Effector memory CD8-positive, alpha-beta T cell (primary cell): ENCODE data around the gene BAD.

Source experiments
- ATAC-seq: fragments of 150-1000 bp; cut with Tn5 transposase; replicated peaks from 2 replicates; pipeline ENCODE4 v1.10.0; 2021; ENCODE audit warnings: mild to moderate bottlenecking, moderate library complexity
- DNase-seq, 3 experiments: peaks; one replicate each; pipeline ENCODE4 v3.0.0; 2021
- H3K27ac Mint-ChIP-seq, 2 donors: one replicate each; pipeline ENCODE4 v1.8.0; 2022; ENCODE audit warnings: mild to moderate bottlenecking in 2 of 2, mixed read lengths in 2 of 2, moderate library complexity in 2 of 2
- H3K27me3 Mint-ChIP-seq, 2 donors: one replicate each; pipeline ENCODE4 v1.8.0; 2022; ENCODE audit warnings: mixed read lengths in 2 of 2
- H3K36me3 Mint-ChIP-seq: one replicate; pipeline ENCODE4 v1.8.0; 2022; ENCODE audit warnings: mild to moderate bottlenecking, moderate library complexity, mixed read lengths; ENCODE audit not compliant: insufficient read depth
- H3K4me1 Mint-ChIP-seq, 2 donors: one replicate each; pipeline ENCODE4 v1.8.0; 2022; ENCODE audit warnings: low read depth in 2 of 2, mixed read lengths in 2 of 2
- H3K4me3 Mint-ChIP-seq, 2 donors: one replicate each; pipeline ENCODE4 v1.8.0; 2022; ENCODE audit warnings: mild to moderate bottlenecking in 2 of 2, mixed read lengths in 2 of 2, moderate library complexity in 2 of 2
- H3K9me3 Mint-ChIP-seq, 2 donors: one replicate each; pipeline ENCODE4 v1.8.0; 2022; ENCODE audit warnings: mixed read lengths in 2 of 2

The BAD gene

DNA sequence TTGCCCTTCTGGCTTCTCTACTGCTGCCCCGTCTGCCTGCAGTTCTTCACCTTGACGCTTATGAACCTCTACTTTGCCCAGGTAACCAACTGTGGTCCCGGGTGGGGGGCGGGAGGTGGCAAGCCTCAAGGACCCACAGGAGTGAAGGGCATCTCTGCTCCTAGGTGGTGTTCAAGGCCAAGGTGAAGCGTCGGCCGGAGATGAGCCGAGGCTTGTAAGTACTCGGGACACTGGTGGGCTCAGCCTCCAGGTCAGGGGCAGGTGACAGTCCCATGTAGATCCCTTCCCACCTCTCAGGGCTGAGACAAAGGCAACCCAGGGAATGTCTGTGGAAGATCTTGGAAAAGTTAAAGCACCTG, 2.3 kb upstream of the BAD start:
- peaks cover 48% of the 10 kb centered on the region for H3K36me3 Mint-ChIP-seq
- no peaks in the 10 kb centered on the region for H3K9me3 Mint-ChIP-seq
- ATAC-seq (no peak), DNase-seq (no peak)
- peak overlapping the region; percentile 85 to 99 for H3K27ac Mint-ChIP-seq
- peaks cover 14 to 25% of the 10 kb centered on the region in 2 donors for H3K4me1 Mint-ChIP-seq
- peak overlapping the region; percentile 79 to 90 for H3K4me3 Mint-ChIP-seq
- H3K27me3 Mint-ChIP-seq: peaks cover 8 to 12% of the 10 kb centered on the region in 2 donors

DNA sequence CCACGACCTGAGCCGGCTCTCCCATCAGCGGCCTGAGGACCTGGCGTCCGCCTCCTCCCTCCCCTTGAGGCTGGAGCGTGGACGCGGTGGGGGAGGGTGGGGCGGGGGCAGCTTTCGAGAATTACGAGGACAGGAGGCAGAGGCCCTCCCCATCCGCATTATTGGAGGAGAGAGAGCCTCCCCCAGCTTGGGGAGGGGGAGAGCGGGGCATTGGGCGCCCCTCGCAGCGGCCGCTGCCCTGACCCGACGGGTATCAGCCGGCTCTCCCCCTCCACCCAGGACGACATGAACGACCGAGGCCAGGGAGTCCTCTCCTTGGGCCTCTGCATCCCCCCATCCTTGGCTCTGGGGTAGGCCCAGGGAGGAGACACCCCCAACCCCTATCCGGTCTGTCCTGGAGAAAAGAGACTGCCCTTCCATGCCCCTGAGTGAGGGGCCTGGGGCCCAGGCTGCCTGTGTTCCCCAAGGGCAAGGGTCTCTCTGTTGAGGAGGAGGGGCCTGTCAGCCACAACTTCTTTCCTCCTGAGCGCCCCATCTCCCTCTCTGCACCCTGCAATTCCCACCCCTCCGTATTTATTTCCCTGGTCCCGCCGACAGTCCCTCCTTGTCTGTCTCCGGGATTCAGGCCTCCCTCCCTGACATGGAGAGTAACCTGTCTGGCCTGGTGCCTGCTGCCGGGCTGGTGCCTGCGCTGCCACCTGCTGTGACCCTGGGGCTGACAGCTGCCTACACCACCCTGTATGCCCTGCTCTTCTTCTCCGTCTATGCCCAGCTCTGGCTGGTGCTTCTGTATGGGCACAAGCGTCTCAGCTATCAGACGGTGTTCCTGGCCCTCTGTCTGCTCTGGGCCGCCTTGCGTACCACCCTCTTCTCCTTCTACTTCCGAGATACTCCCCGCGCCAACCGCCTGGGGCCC, 1.7 kb upstream of the BAD start:
- no peak for ATAC-seq
- Mint-ChIP-seq H3K4me1 (peaks cover 14 to 26% of the 10 kb centered on the region in 2 donors), H3K27me3 (peaks cover 8 to 11% of the 10 kb centered on the region in 2 donors)

DNA sequence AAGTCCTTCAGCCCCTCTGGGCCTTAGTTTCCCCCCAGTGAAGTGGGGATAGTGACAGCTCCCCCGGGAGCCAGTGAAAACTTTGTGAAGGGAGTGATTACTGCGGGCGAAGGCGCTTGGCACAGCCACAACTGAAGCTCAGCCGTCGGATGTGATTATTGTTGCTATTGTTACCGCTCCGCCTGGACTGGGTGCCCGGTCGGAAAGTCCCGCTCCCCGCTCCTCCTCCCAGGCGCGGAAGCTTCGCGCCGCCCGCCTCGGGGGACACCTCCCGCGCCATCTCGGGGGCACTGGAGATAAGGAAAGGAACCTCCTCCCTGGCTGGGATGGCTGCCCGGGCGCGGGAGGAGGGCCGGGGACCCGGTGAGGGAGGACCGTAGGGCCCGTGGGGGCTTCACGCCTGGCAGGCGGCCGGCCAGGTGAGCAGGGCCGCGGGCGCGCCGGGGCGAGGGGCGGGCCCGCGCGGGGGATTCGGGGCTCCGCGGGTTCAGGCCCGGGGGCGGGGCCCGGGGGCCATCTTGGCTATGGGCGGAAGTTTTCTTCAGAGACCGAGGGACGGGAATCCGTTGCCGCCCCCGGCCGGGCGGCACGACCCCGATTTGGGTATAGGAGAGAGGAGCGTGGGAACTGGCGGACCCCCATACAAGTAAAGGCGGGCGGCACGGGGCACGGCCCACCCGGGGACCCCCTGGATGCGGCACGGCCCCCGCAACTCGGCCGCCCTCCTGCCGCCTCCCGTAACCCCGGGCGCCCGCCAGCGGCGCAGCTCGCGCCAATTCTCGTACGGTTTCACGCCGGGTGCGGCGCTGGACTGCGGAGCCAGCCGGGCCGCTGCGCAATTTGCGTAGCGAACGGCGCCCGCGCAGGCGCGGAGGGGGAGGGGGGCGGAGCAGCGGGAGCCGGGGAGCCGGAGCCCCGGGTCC, 758 bp upstream of the BAD start, which contains the start of gene GPR137:
Gene GPR137 (plus strand): TSS at position 887 of the 923 bp plus-strand sequence. CDS start 677 bp downstream, outside the sequence.
- H3K27ac Mint-ChIP-seq: peak within 1 kb of the TSS; percentile 97 to 99
- H3K4me1 Mint-ChIP-seq: peaks cover 14 to 22% of the 10 kb centered on the region in 2 donors
- no peaks in the 10 kb centered on the region for H3K9me3 Mint-ChIP-seq
- peak; percentile 75 for ATAC-seq
- peaks cover 49% of the 10 kb centered on the region for H3K36me3 Mint-ChIP-seq
- DNase-seq: peak; percentile 91 to 97 (median 96)
- H3K27me3 Mint-ChIP-seq: peaks cover 0 to 2% of the 10 kb centered on the region in 2 donors
- peak within 1 kb of the TSS; percentile 88 to 90 for H3K4me3 Mint-ChIP-seq

More for the DNA sequence above, 1.7 kb upstream of the BAD start:
- Mint-ChIP-seq H3K36me3 (peaks cover 50% of the 10 kb centered on the region), H3K27ac (peak overlapping the region; percentile 85 to 99), H3K9me3 (no peaks in the 10 kb centered on the region), H3K4me3 (peak overlapping the region; percentile 88 to 90)
- no peak for DNase-seq

DNA sequence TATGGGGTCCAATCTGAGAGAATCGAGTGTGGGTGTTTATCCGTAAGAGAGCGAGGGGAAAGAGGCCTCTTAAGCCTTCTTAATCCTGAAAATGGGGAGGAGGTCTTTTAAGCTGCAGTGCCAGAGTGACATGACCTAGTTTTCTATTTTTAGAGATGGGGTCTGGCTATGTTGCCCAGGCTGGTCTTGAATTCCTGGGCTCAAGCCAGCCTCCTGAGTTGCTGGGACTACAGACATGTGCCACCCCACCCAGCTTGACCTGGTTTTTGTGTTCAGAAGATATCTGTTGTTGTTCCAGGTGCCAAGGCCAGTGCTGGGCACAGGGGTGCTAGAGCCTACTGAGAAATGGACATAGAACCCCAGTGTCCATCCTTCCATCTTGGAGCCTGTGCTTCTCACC, 1.4 kb downstream of the BAD start:
- ATAC-seq (no peak), DNase-seq (no peak)
- Mint-ChIP-seq H3K27me3 (no peaks in the 10 kb centered on the region), H3K36me3 (peaks cover 46% of the 10 kb centered on the region), H3K9me3 (no peaks in the 10 kb centered on the region), H3K27ac (peak overlapping the region; percentile 97 to 99), H3K4me1 (peaks cover 14 to 22% of the 10 kb centered on the region in 2 donors), H3K4me3 (peak overlapping the region; percentile 88 to 90)

DNA sequence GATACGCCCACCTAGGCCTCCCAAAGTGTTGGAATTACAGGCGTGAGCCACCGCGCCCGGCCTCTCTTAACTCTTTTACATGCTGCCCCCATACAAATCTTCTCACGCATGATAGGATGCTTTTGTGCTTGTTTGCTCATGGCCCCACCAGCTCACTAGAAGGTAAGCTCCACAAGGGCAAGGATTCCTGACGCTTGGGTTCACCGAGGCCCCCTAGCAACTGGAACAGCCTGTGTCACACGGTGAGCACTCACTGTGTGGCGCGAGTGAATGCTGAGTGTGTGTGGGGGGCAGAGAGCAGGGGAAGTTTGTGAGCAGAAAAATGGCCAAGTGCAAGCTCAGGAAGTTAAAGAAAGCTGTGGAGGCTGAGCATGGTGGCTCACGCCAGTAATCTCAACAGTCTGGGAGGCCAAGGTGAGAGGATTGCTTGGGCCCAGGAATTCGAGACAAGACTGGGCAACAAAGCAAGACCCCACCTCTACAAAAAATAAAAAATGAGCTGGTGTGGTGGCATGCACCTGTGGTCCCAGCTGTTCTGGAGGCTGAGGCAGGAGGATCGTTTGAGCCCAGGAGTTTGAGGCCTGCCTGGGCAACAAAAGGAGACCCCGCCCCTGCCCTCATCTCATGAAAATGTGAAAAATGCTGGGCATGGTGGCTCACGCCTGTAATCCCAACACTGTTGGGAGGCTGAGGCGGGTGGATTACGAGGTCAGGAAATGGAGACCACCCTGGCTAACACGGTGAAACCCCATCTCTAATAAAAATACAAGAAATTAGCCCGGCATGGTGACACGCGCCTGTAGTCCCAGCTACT, 2.3 kb downstream of the BAD start:
- Mint-ChIP-seq H3K4me3 (no peak overlapping the region), H3K27ac (peak overlapping the region in 1 of 2 donors; percentile 99), H3K27me3 (no peaks in the 10 kb centered on the region), H3K9me3 (no peaks in the 10 kb centered on the region), H3K36me3 (peaks cover 49% of the 10 kb centered on the region), H3K4me1 (peaks cover 14 to 22% of the 10 kb centered on the region in 2 donors)
- no peak for ATAC-seq
- no peak for DNase-seq

DNA sequence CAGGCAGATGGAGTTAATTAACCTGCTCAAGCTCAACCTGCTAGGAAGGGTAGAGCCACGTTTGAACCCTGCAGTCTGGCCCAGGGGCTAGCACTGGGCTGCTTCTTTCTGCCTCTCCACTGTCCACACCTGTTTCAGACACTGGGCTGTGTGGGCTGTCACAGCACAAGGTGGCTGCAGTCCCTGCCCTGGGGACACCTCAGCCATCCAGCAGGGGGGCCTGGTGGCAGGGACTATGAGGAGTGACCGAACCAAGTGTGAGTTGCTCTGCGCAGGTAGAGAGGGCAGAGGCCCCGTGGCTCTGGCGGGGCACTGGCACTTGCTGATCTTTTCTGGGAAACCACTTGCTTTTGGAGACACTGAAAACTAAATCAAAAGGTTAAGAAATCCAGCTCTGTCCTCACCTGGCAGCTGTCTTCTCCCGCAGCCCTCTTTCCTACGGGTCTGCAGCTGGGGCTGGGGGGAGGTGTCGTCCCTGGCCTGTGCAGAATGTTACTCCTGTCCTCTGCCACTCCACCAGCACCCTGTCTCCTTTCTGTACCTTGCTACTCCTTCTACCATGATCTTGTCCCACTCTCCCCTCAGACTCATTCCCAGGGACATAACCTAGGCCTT, 5.8 kb downstream of the BAD start:
- peaks cover 0 to 8% of the 10 kb centered on the region in 2 donors for H3K4me1 Mint-ChIP-seq
- no peaks in the 10 kb centered on the region for H3K27me3 Mint-ChIP-seq
- peaks cover 35% of the 10 kb centered on the region for H3K36me3 Mint-ChIP-seq
- no peak overlapping the region for H3K4me3 Mint-ChIP-seq
- H3K9me3 Mint-ChIP-seq: no peaks in the 10 kb centered on the region
- no peak for DNase-seq
- no peak overlapping the region for H3K27ac Mint-ChIP-seq
- ATAC-seq: no peak

DNA sequence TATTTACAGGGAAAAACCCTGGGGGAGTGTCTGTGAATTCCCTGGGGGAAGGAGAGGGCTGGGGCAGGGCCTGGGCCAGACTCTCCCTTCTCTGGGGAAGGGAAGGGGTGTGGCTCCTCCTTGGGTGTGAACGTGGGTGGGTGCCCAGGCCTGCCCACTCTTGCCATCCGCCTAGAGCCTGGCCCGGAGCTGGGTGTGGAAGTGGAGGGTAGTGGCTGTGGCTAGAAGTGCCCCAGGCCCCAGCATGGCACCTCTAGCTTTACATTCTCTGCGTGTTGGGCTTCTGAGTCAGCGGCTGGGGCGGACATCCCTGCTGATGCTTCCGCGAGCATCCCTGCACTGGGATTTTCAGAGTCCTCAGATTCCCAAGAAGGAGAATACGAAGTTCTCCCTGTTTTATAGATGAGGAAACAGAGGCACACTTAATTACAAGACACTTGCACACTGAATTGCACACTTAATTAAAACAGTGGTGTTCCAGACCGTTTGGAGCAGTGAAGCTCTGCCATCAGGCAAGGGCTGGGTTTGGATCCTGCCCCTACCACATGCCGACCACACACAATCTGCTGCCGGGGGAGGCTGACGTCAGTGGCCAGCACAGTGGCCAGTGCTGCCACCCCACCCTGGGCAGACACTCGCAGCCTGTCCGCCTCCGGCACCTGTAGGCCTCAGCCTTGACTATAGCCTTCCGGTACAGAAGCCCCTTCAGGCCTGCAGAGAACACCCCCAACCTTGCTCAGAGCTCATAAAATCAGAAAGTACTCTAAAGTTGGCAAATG, 7.6 kb downstream of the BAD start:
- Mint-ChIP-seq H3K36me3 (peaks cover 39% of the 10 kb centered on the region), H3K27me3 (no peaks in the 10 kb centered on the region), H3K9me3 (no peaks in the 10 kb centered on the region), H3K4me1 (peaks cover 0 to 5% of the 10 kb centered on the region in 2 donors), H3K27ac (peak overlapping the region in 1 of 2 donors; percentile 60), H3K4me3 (no peak overlapping the region)
- no peak for DNase-seq
- no peak for ATAC-seq

DNA sequence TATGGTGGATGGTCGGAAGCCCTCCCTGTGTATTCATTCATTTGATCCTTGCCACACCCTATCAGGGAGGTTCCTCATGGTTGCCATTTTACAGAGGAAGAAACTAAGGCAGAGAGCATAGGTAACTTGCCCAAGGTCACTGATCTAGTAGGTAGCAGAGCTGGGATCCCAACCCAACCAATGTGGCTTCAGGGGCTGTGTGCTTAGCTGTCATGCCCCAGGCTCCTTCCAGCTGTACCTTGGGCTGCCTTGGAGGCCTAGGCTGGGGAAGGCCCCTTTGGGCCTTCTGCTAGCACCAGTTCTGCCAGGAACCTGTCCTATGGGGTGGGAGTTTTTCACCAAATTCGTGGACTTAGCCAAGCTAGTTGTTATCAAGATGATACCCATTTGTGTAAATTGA, 8.6 kb downstream of the BAD start:
- Mint-ChIP-seq H3K27ac (no peak overlapping the region), H3K4me3 (no peak overlapping the region), H3K27me3 (no peaks in the 10 kb centered on the region), H3K36me3 (peaks cover 46% of the 10 kb centered on the region), H3K4me1 (peaks cover 0 to 5% of the 10 kb centered on the region in 2 donors), H3K9me3 (no peaks in the 10 kb centered on the region)
- DNase-seq (no peak), ATAC-seq (no peak)

DNA sequence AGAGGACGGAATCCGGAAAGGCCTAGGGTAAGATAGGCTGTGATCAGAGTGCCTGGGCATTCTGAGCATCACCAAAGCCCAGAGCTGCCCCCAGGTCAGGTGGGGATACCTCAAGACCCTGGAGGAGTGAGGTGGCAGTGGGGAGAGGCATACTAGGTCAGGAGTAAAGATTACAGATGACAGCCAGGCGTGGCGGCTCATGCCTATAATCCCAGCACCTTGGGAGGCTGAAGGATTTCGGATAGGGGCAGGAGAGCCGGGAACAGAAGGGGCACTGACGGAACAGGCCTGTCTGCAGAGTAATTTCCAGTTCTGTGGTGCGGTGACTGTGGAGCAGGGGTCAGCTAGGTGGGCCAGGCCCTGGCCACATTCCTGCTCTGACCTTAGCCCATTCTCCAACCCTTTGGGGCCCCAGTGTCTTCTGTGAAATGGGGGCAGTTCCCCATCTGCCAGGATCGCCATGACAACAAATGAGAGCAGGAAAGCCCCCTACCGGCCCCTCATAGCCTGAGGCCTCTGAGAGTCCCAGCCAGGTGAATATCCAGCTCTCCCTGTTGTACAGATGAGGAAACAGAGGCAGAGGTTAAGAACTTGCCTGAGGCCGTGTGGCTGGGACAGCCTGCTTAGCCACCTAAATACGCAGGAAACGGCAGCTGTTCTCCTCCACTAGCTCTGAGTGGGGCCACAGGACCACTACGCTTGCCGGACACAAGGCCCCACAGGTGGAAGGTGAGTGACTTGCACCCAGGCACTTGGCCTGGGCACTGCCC, 9.2 kb downstream of the BAD start:
- H3K36me3 Mint-ChIP-seq: peaks cover 50% of the 10 kb centered on the region
- DNase-seq (no peak), ATAC-seq (no peak)
- no peak overlapping the region for H3K4me3 Mint-ChIP-seq
- H3K27me3 Mint-ChIP-seq: no peaks in the 10 kb centered on the region
- H3K4me1 Mint-ChIP-seq: peaks cover 2 to 7% of the 10 kb centered on the region in 2 donors
- no peak overlapping the region for H3K27ac Mint-ChIP-seq
- H3K9me3 Mint-ChIP-seq: no peaks in the 10 kb centered on the region

DNA sequence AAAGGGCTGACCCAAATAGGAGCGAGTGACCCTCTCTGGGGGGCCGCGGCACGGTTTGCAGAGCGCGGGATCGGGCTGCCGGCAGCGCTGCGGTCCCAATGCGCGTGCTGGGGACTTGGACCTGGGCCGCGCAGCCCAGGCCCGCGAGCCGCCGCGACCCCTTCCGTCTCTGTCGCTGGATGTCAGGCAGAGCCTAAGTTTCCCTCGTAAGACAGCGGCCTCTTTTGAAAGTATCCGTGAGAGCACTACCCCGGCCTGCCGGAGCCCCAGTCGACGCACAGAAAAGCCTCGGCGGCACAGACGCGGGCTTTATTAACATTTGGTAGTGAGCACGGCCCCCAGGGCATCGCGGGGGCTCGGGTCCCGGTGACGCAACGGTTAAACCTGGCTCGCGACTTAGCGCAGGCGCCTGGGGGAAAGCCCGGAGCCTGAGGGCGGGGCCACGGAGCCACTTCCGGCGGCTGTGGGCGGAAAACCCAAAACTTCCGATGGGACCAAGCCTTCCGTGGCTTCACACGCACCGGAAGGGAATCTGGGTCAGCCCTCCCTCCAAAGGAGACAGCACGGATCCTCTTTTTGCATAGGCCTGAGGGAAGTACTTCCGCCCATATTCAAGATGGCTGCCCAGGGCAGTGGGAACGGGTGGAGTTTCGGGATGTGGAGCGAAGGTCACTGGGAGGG, 14.8 kb downstream of the BAD start:
- peak overlapping the region; percentile 96 to 98 for H3K27ac Mint-ChIP-seq
- peak; percentile 75 for ATAC-seq
- peaks cover 37% of the 10 kb centered on the region for H3K36me3 Mint-ChIP-seq
- no peaks in the 10 kb centered on the region for H3K27me3 Mint-ChIP-seq
- peak overlapping the region; percentile 96 to 97 for H3K4me3 Mint-ChIP-seq
- H3K9me3 Mint-ChIP-seq: no peaks in the 10 kb centered on the region
- peaks cover 18 to 24% of the 10 kb centered on the region in 2 donors for H3K4me1 Mint-ChIP-seq
- DNase-seq: peak; percentile 96 to 97 (median 97)
